ENCODE measurements around the gene SH2D6.

DNA sequence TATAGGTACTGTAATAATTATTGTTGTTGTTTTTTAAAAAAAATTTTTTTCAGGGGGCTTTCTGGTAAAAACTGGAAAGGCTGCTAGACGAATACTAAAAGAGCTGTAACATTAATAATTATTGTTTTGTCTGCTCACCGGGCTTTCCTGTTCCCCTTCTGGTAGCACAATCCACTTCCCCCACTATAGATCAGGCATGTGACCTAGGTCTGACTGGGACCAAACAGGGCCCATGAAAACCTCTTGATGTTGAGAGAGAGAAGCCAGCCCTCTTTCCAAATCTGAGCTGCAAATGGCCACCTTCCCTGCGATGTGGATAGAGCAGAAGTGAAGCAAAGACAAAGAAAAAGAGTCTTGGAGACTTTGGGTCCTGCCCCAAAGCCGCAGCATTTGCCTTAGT lies 23.4 kb downstream of the SH2D6 start:
- TF ChIP-seq CTCF (tag by site-specific recombination; IDR thresholded peaks at IDR 0.05) (no peak), ZNF777 (tag by site-specific recombination; IDR thresholded peaks at IDR 0.05; ENCODE audit: borderline replicate concordance) (no peak), TRIM28 (IDR thresholded peaks at IDR 0.05; ENCODE audit: borderline replicate concordance, low read length) (no peak), REST (tag by site-specific recombination; IDR thresholded peaks at IDR 0.05) (no peak), SP2 (tag by site-specific recombination; IDR thresholded peaks at IDR 0.05) (no peak), YY1 (tag by site-specific recombination; IDR thresholded peaks at IDR 0.05) (no peak), ZNF138 (tag by site-specific recombination; IDR thresholded peaks at IDR 0.05; ENCODE audit: borderline replicate concordance) (no peak), ZNF335 (tag by site-specific recombination; conservative IDR thresholded peaks at IDR 0.05) (no peak), ZNF302 (tag by site-specific recombination; IDR thresholded peaks at IDR 0.05; ENCODE audit: low read depth) (no peak), ZNF48 (tag by site-specific recombination; IDR thresholded peaks at IDR 0.05) (no peak), ZBTB21 (tag by site-specific recombination; IDR thresholded peaks at IDR 0.05) (no peak)
- TF ChIP-seq, protein P1, sequence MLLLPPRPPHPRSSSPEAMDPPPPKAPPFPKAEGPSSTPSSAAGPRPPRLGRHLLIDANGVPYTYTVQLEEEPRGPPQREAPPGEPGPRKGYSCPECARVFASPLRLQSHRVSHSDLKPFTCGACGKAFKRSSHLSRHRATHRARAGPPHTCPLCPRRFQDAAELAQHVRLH (tag by site-specific recombination; IDR thresholded peaks at IDR 0.05) = no peak

Data from HEK293 (cell line).